ENCODE measurements around the gene WDR45B. TPM values are rescaled to one million over a fixed set of nuclear protein-coding genes. Genes with fewer than 3 reads are reported as not detected.

WDR45B gene
- total RNA-seq, 1 experiment from 2014 or later = 84.9 TPM

DNA sequence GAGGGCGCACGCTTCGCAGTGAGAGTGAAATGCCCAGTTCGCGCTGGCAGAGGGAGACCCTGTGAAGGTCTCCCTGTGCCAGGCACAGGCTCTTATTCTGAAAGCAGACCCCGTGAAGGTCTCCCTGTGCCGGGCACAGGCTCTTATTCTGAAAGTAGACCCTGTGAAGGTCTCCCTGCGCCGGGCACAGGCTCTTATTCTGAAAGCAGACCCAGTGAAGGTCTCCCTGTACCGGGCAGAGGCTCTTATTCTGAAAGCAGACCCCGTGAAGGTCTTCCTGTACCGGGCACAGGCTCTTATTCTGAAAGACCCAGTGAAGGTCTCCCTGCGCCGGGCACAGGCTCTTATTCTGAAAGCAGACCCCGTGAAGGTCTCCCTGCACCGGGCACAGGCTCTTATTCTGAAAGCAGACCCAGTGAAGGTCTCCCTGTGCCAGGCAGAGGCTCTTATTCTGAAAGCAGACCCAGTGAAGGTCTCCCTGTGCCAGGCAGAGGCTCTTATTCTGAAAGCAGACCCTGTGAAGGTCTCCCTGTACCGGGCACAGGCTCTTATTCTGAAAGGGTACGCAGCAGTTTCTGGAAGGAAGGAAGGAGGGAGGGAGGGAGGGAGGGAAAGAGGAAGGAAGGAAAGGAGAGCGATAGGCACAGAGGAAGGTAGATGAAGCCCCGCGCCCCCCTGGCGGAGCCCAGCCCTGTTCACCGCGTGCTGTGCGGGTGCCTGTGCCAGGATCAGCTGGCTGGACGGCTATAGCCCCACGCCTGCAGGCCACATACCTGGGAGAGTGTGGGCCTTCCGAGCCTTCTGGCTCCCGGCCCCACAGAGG lies 55.3 kb downstream of the WDR45B start:
- no peak for TF ChIP-seq EZH2 (IDR thresholded peaks at IDR 0.05; ENCODE audit: low read depth)
- TF ChIP-seq, protein P1, sequence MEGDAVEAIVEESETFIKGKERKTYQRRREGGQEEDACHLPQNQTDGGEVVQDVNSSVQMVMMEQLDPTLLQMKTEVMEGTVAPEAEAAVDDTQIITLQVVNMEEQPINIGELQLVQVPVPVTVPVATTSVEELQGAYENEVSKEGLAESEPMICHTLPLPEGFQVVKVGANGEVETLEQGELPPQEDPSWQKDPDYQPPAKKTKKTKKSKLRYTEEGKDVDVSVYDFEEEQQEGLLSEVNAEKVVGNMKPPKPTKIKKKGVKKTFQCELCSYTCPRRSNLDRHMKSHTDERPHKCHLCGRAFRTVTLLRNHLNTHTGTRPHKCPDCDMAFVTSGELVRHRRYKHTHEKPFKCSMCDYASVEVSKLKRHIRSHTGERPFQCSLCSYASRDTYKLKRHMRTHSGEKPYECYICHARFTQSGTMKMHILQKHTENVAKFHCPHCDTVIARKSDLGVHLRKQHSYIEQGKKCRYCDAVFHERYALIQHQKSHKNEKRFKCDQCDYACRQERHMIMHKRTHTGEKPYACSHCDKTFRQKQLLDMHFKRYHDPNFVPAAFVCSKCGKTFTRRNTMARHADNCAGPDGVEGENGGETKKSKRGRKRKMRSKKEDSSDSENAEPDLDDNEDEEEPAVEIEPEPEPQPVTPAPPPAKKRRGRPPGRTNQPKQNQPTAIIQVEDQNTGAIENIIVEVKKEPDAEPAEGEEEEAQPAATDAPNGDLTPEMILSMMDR (conservative IDR thresholded peaks at IDR 0.05) = no peak
- H3K27me3 ChIP-seq (ENCODE audit: insufficient read depth, low read depth) = no peaks in the 10 kb centered on the region
- peak overlapping the region; percentile 77 for H3K4me2 ChIP-seq
- no peaks in the 10 kb centered on the region; the same call in 1 of the 2 replicates for H3K36me3 ChIP-seq (ENCODE audit: low read depth)
- peaks cover 17% of the 10 kb centered on the region; the same call in 1 of the 2 replicates for H3F3A ChIP-seq (ENCODE audit: insufficient read depth, low read depth)
- no peaks in the 10 kb centered on the region for H3K9me3 ChIP-seq (ENCODE audit: insufficient read depth, low read depth)
- peak; percentile 73 to 77 for DNase-seq
- H2AFZ ChIP-seq = no peak overlapping the region
- H4K20me1 ChIP-seq (ENCODE audit: insufficient read depth) = peaks cover 3% of the 10 kb centered on the region
- H3K27ac ChIP-seq = peak overlapping the region; percentile 59
- no TSS peak for BruUV-seq (replicated peaks)
- H3K4me3 ChIP-seq = peak overlapping the region; percentile 52; the same call in 1 of the 2 replicates
- H3K9me2 ChIP-seq (ENCODE audit: insufficient read depth) = no peaks in the 10 kb centered on the region
- POLR2A ChIA-PET (ENCODE audit: unreplicated experiment) = interaction anchor here (0.6 kb wide), 1 partner anchor 119 kb away, joined by 8 read pairs; no protein-coding TSS in a partner anchor
- CTCF ChIA-PET = no interaction called here
- no peaks in the 10 kb centered on the region for H3K79me2 ChIP-seq (ENCODE audit: low read depth)
- peaks cover 17% of the 10 kb centered on the region for H3K4me1 ChIP-seq (replicated peaks; ENCODE audit: insufficient read depth)
- intact Hi-C loops (cut with micrococcal nuclease; ENCODE audit: unreplicated experiment) = no loop called here

GRCh38 chr17:82592289-82592766 lies 55.9 kb downstream of the WDR45B start:
- Histone ChIP-seq H4K20me1 (ENCODE audit: insufficient read depth) (peaks cover 3% of the 10 kb centered on the region; the same call in 1 of the 2 replicates), H3K4me2 (peak overlapping the region; percentile 77), H3K4me3 (peak overlapping the region; percentile 14; the same call in 1 of the 2 replicates), H3K9me3 (ENCODE audit: insufficient read depth, low read depth) (no peaks in the 10 kb centered on the region), H3F3A (ENCODE audit: insufficient read depth, low read depth) (peaks cover 17% of the 10 kb centered on the region; the same call in 1 of the 2 replicates), H3K27ac (peak overlapping the region; percentile 59; the same call in 1 of the 2 replicates), H3K9me2 (ENCODE audit: insufficient read depth) (no peaks in the 10 kb centered on the region), H2AFZ (no peak overlapping the region), H3K27me3 (ENCODE audit: insufficient read depth, low read depth) (no peaks in the 10 kb centered on the region), H3K4me1 (replicated peaks; ENCODE audit: insufficient read depth) (peaks cover 17% of the 10 kb centered on the region), H3K36me3 (ENCODE audit: low read depth) (no peaks in the 10 kb centered on the region; the same call in 1 of the 2 replicates), H3K79me2 (ENCODE audit: low read depth) (no peaks in the 10 kb centered on the region)
- ChIA-PET POLR2A (ENCODE audit: unreplicated experiment) (interaction anchor here (0.6 kb wide), 3 partner anchors 110 to 300 kb away, joined by 4 to 8 read pairs (median 4); no protein-coding TSS in a partner anchor), CTCF (no interaction called here)
- TF ChIP-seq, protein P1 (conservative IDR thresholded peaks at IDR 0.05) = no peak
- TF ChIP-seq EZH2 (IDR thresholded peaks at IDR 0.05; ENCODE audit: low read depth) = no peak
- peak; percentile 37 to 71 for DNase-seq
- intact Hi-C loops (cut with micrococcal nuclease; ENCODE audit: unreplicated experiment) = no loop called here
- no TSS peak for BruUV-seq (replicated peaks)

- Histone ChIP-seq H3K27me3 (ENCODE audit: insufficient read depth, low read depth) (no peaks in the 10 kb centered on the region), H2AFZ (no peak overlapping the region), H3K36me3 (ENCODE audit: low read depth) (no peaks in the 10 kb centered on the region; the same call in 1 of the 2 replicates), H3K4me2 (no peak overlapping the region), H3K4me1 (replicated peaks; ENCODE audit: insufficient read depth) (peaks cover 17% of the 10 kb centered on the region), H3F3A (ENCODE audit: insufficient read depth, low read depth) (peaks cover 17% of the 10 kb centered on the region; the same call in 1 of the 2 replicates), H3K9me3 (ENCODE audit: insufficient read depth, low read depth) (no peaks in the 10 kb centered on the region), H4K20me1 (ENCODE audit: insufficient read depth) (peaks cover 3% of the 10 kb centered on the region; the same call in 1 of the 2 replicates), H3K4me3 (no peak overlapping the region), H3K79me2 (ENCODE audit: low read depth) (no peaks in the 10 kb centered on the region), H3K9me2 (ENCODE audit: insufficient read depth) (no peaks in the 10 kb centered on the region), H3K27ac (no peak overlapping the region)
- DNase-seq = no peak
- intact Hi-C loops (cut with micrococcal nuclease; ENCODE audit: unreplicated experiment) = no loop called here
- ChIA-PET POLR2A (ENCODE audit: unreplicated experiment) (no interaction called here), CTCF (no interaction called here)
- BruUV-seq (replicated peaks) = no TSS peak
- TF ChIP-seq, protein P1 (conservative IDR thresholded peaks at IDR 0.05) = no peak
- TF ChIP-seq EZH2 (IDR thresholded peaks at IDR 0.05; ENCODE audit: low read depth) = no peak
Observed at GRCh38 chr17:82590881-82591539, 57.2 kb downstream of the WDR45B start.

Data from PC-9 (cell line).